ENCODE results near the gene C10orf143. TPM values are rescaled to one million over a fixed set of nuclear protein-coding genes. Genes with fewer than 3 reads are reported as not detected.

The C10orf143 gene
- total RNA-seq, 4 donors from 2014 or later: 0.55 to 2.5 (median 1.3) TPM

DNA sequence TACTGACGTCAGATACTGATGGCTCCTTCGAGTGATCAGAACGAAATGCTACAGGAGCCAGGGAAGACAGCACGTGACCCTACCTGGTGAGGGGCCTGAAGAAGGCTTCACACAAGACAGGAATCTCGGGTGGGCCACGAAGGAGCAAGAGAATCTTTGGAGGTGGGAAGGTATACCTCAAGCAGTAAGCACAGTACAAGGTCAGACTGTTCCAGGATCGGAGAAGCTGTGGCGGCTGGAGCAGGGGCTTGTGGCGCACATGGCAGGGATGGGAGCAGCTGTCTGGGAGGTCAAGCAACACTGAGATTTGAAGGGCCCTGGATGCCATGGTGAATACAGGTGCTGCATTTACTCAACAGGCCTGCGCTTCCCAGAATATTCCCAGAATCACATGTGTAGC is 45.4 kb downstream of the C10orf143 start:
- TF ChIP-seq POLR2A (IDR thresholded peaks at IDR 0.05): no peak
- TF ChIP-seq, protein P1, sequence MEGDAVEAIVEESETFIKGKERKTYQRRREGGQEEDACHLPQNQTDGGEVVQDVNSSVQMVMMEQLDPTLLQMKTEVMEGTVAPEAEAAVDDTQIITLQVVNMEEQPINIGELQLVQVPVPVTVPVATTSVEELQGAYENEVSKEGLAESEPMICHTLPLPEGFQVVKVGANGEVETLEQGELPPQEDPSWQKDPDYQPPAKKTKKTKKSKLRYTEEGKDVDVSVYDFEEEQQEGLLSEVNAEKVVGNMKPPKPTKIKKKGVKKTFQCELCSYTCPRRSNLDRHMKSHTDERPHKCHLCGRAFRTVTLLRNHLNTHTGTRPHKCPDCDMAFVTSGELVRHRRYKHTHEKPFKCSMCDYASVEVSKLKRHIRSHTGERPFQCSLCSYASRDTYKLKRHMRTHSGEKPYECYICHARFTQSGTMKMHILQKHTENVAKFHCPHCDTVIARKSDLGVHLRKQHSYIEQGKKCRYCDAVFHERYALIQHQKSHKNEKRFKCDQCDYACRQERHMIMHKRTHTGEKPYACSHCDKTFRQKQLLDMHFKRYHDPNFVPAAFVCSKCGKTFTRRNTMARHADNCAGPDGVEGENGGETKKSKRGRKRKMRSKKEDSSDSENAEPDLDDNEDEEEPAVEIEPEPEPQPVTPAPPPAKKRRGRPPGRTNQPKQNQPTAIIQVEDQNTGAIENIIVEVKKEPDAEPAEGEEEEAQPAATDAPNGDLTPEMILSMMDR (IDR thresholded peaks at IDR 0.05 in 4 of 5, conservative IDR thresholded peaks at IDR 0.05 in 1 of 5): no peak
- in situ Hi-C loops (cut with MboI; ENCODE audit: low sequenced_read_pairs in 4 of 4) (no loop called here), intact Hi-C loops (cut with DNase I; ENCODE audit: low total_unique reads) (no loop called here)
- no peak overlapping the region for H3K27ac ChIP-seq
- ATAC-seq (no peak), DNase-seq (no peak)
- H3K4me3 ChIP-seq: no peak overlapping the region
- no peaks in the 10 kb centered on the region for H3K4me1 ChIP-seq
- H3K36me3 ChIP-seq: no peaks in the 10 kb centered on the region
- H3K27me3 ChIP-seq: no peaks in the 10 kb centered on the region
- H3K9me3 ChIP-seq: no peaks in the 10 kb centered on the region

DNA sequence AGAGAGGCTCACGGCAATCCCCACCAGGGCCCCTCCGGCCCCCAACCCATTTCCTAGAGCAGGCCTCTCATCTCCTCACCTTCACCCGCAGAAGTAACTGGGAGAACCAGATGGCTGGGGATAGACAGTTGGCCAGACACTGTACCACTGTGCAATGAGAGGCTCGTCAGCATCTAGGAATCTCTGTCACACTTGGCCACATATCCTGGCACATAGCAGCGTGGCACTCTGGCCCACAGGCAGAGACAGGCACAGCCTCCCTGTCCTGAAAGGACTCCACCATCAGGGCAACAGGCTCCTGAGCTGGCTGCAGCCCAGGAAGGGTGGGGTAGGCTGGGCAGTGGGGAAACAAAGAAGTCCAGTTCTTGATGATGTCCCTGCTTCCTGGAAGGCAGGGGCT is 45.8 kb downstream of the C10orf143 start:
- in situ Hi-C loops (cut with MboI; ENCODE audit: low sequenced_read_pairs in 4 of 4): no loop called here
- ATAC-seq: no peak

DNA sequence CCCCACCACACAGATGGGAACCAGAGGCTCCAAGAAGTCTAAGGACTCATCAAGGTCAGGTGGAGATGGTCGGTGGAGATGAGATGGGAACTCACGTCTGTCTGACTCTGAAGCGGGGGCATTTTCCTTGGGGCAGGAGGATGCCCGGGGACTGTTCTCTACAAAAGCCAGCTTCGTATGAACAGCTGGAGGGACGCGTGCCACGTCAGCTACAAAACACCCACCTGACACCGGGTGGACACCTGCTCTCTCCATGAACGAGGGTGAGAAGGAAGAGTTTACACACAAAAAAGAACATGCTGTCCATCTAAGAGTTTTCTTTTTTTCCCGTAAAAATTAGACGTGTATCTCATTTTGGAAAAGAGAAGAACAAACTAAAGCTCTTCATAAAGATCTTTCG is 47.7 kb downstream of the C10orf143 start:
- no peak for ATAC-seq
- H3K9me3 ChIP-seq: no peaks in the 10 kb centered on the region

More for the DNA sequence above, 45.8 kb downstream of the C10orf143 start:
- TF ChIP-seq POLR2A (IDR thresholded peaks at IDR 0.05): no peak
- TF ChIP-seq, protein P1 (IDR thresholded peaks at IDR 0.05 in 4 of 5, conservative IDR thresholded peaks at IDR 0.05 in 1 of 5): no peak
- Histone ChIP-seq H3K9me3 (no peaks in the 10 kb centered on the region), H3K36me3 (no peaks in the 10 kb centered on the region), H3K27ac (no peak overlapping the region), H3K27me3 (no peaks in the 10 kb centered on the region), H3K4me3 (no peak overlapping the region), H3K4me1 (no peaks in the 10 kb centered on the region)
- no peak for DNase-seq
- intact Hi-C loops (cut with DNase I; ENCODE audit: low total_unique reads): no loop called here

DNA sequence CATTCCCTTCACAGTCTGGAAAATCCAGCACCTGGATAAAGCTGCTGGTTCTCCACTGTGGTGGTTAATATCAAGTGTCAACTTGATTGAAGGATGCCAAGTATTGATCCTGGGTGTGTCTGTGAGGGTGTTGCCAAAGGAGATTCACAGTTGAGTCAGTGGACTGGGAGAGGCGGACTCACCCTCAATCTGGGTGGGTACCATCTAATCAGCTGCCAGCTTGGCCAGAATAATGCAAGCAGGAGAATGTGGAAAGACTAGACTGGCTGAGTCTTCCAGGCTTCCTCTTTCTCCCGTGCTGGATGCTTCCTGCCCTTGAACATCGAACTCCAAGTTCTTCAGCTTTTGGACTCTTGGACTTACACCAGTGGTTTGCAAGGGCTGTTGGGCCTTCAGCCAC is 48.4 kb downstream of the C10orf143 start:
- H3K27ac ChIP-seq: no peak overlapping the region
- no peaks in the 10 kb centered on the region for H3K9me3 ChIP-seq
- no peak overlapping the region for H3K4me3 ChIP-seq
- H3K4me1 ChIP-seq: no peaks in the 10 kb centered on the region
- intact Hi-C loops (cut with DNase I; ENCODE audit: low total_unique reads) (no loop called here), in situ Hi-C loops (cut with MboI; ENCODE audit: low sequenced_read_pairs in 4 of 4) (no loop called here)
- no peaks in the 10 kb centered on the region for H3K36me3 ChIP-seq
- no peaks in the 10 kb centered on the region for H3K27me3 ChIP-seq
- no peak for DNase-seq
- no peak for ATAC-seq
- TF ChIP-seq POLR2A (IDR thresholded peaks at IDR 0.05): no peak
- TF ChIP-seq, protein P1 (IDR thresholded peaks at IDR 0.05 in 4 of 5, conservative IDR thresholded peaks at IDR 0.05 in 1 of 5): no peak

More for the DNA sequence above, 47.7 kb downstream of the C10orf143 start:
- intact Hi-C loops (cut with DNase I; ENCODE audit: low total_unique reads) (no loop called here), in situ Hi-C loops (cut with MboI; ENCODE audit: low sequenced_read_pairs in 4 of 4) (no loop called here)
- Histone ChIP-seq H3K27ac (no peak overlapping the region), H3K4me3 (no peak overlapping the region), H3K27me3 (no peaks in the 10 kb centered on the region), H3K36me3 (no peaks in the 10 kb centered on the region), H3K4me1 (no peaks in the 10 kb centered on the region)
- TF ChIP-seq POLR2A (IDR thresholded peaks at IDR 0.05): no peak
- TF ChIP-seq, protein P1 (IDR thresholded peaks at IDR 0.05 in 4 of 5, conservative IDR thresholded peaks at IDR 0.05 in 1 of 5): no peak
- no peak for DNase-seq

DNA sequence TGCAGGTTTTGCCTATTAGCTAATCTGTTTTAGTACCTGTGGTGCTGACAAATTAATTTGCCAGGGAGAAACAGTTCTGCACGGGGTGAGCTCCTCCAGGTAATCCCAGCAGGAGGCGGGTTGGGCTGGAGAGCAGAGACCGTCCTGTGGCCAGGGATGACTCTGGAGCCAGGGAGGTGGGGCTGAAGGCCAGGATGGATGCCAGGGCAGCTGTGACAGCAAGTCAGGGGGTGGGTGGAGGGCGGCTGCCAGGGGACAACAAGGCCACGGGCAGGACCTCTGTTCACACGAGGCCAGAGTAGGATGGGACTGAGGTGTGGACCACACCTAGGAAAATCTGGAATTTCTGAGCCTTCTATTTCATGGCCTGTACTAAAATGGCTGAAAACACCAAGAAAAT is 48.9 kb downstream of the C10orf143 start:
- Histone ChIP-seq H3K36me3 (no peaks in the 10 kb centered on the region), H3K4me3 (no peak overlapping the region), H3K27ac (no peak overlapping the region), H3K27me3 (no peaks in the 10 kb centered on the region), H3K9me3 (no peaks in the 10 kb centered on the region), H3K4me1 (no peaks in the 10 kb centered on the region)
- no peak for ATAC-seq
- no peak for DNase-seq
- TF ChIP-seq POLR2A (IDR thresholded peaks at IDR 0.05): no peak
- TF ChIP-seq, protein P1 (IDR thresholded peaks at IDR 0.05 in 4 of 5, conservative IDR thresholded peaks at IDR 0.05 in 1 of 5): no peak
- in situ Hi-C loops (cut with MboI; ENCODE audit: low sequenced_read_pairs in 4 of 4): no loop called here
- intact Hi-C loops (cut with DNase I; ENCODE audit: low total_unique reads): no loop called here
